IMR-90 (cell line): ENCODE measurements around the gene PAQR5. TPM values are rescaled to one million over a fixed set of nuclear protein-coding genes. Genes with fewer than 3 reads are reported as not detected.

ENCODE experiments used
- ATAC-seq: fragments of 200-7000 bp; cut with Tn5 transposase; 2 replicates; pipeline ENCODE4 v1.9.1; 2020; ENCODE audit warnings: low read depth, mild to moderate bottlenecking, moderate library complexity
- BruUV-seq: library from RNA; stranded (reverse); fragments of 400-500 nt; replicated peaks from 2 replicates; lab custom pipeline; 2021; lab: Mats Ljungman, UMichigan
- CTCF ChIA-PET: fragments of 300-600 bp; formaldehyde crosslinking; extraction: SDS; loops from one replicate; lab custom pipeline; 2021; ENCODE audit warnings: antibody characterized with exemption; lab: Yijun Ruan, JAX
- POLR2A ChIA-PET: fragments of 300-600 bp; sonication (Branson Sonifier 250); formaldehyde crosslinking; loops from one replicate; lab custom pipeline; 2022; ENCODE audit warnings: antibody characterized with exemption; ENCODE audit not compliant: unreplicated experiment; lab: Charles Lee
- DNase-seq: peaks from one replicate; pipeline ENCODE4 v3.0.0; 2013
- H2AFZ ChIP-seq: replicated peaks from 2 replicates; pipeline ENCODE3; 2013; ENCODE audit warnings: low read length, mild to moderate bottlenecking; ENCODE audit not compliant: poor library complexity
- H2AK5ac ChIP-seq: 2 replicates; pipeline ENCODE4 v1.6.1; 2013; ENCODE audit warnings: low read depth, low read length, inconsistent platforms
- H2AK9ac ChIP-seq: replicated peaks from 2 replicates; pipeline ENCODE3; 2013; ENCODE audit warnings: mild to moderate bottlenecking, low read depth, low read length, moderate library complexity; ENCODE audit not compliant: poor library complexity
- H2BK120ac ChIP-seq: 2 replicates; pipeline ENCODE4 v1.6.1; 2013; ENCODE audit warnings: low read depth, low read length, inconsistent platforms
- H2BK15ac ChIP-seq: 3 replicates; pipeline ENCODE4 v1.6.1; 2013; ENCODE audit warnings: low read depth, low read length, inconsistent platforms
- H2BK20ac ChIP-seq: 2 replicates; pipeline ENCODE4 v1.6.1; 2013; ENCODE audit warnings: low read depth, mild to moderate bottlenecking, inconsistent platforms, low read length, moderate library complexity
- H2BK5ac ChIP-seq: 2 replicates; pipeline ENCODE4 v1.6.1; 2013; ENCODE audit warnings: mild to moderate bottlenecking, low read depth, low read length, inconsistent platforms; ENCODE audit not compliant: poor library complexity, severe bottlenecking
- H3K14ac ChIP-seq: replicated peaks from 2 replicates; pipeline ENCODE4 v1.6.1; 2013; ENCODE audit warnings: low read depth, low read length, inconsistent platforms
- H3K18ac ChIP-seq: 2 replicates; pipeline ENCODE4 v1.6.1; 2013; ENCODE audit warnings: low read depth, low read length, control low read depth
- H3K23ac ChIP-seq: 2 replicates; pipeline ENCODE4 v1.6.1; 2013; ENCODE audit warnings: low read depth, low read length, inconsistent platforms
- H3K27ac ChIP-seq: 2 replicates; pipeline ENCODE4 v1.5.1; 2013; ENCODE audit warnings: mild to moderate bottlenecking, control low read depth, low read length; ENCODE audit not compliant: insufficient read depth
- H3K27me3 ChIP-seq: 2 replicates; pipeline ENCODE4 v1.6.1; 2013; ENCODE audit warnings: low read length; ENCODE audit not compliant: control insufficient read depth, insufficient read depth
- H3K36me3 ChIP-seq: 2 replicates; pipeline ENCODE4 v1.6.1; 2013; ENCODE audit warnings: low read length, mixed read lengths; ENCODE audit not compliant: control insufficient read depth, insufficient read depth
- H3K4ac ChIP-seq: 2 replicates; pipeline ENCODE4 v1.6.1; 2013; ENCODE audit warnings: low read depth, low read length, inconsistent platforms
- H3K4me1 ChIP-seq: 2 replicates; pipeline ENCODE4 v1.6.1; 2013; ENCODE audit warnings: low read length, mixed read lengths; ENCODE audit not compliant: control insufficient read depth, insufficient read depth
- H3K4me2 ChIP-seq: 2 replicates; pipeline ENCODE4 v1.6.1; 2013; ENCODE audit warnings: low read depth, mild to moderate bottlenecking, control low read depth, low read length, moderate library complexity
- H3K4me3 ChIP-seq: 2 replicates; pipeline ENCODE4 v1.5.1; 2013; ENCODE audit warnings: low read depth, mild to moderate bottlenecking, control low read depth, low read length, moderate library complexity; ENCODE audit not compliant: insufficient read depth
- H3K56ac ChIP-seq: 2 replicates; pipeline ENCODE4 v1.6.1; 2013; ENCODE audit warnings: low read length, inconsistent platforms; ENCODE audit not compliant: insufficient read depth; ENCODE audit errors: extremely low read depth
- H3K79me1 ChIP-seq, 2 experiments: 2 replicates each; pipeline ENCODE4 v1.6.1; 2013; ENCODE audit warnings: low read length in 2 of 2, inconsistent platforms in 1 of 2, low read depth in 1 of 2
- H3K9ac ChIP-seq: 2 replicates; pipeline ENCODE4 v1.6.1; 2013; ENCODE audit warnings: low read depth, low read length, control low read depth
- H3K9me1 ChIP-seq: 2 replicates; pipeline ENCODE4 v1.6.1; 2013; ENCODE audit warnings: low read length, inconsistent platforms; ENCODE audit not compliant: insufficient read depth
- H3K9me3 ChIP-seq: 2 replicates; pipeline ENCODE4 v1.6.1; 2013; ENCODE audit warnings: low read length; ENCODE audit not compliant: control insufficient read depth, insufficient read depth
- H4K20me1 ChIP-seq: 2 replicates; pipeline ENCODE4 v1.6.1; 2013; ENCODE audit warnings: low read length, inconsistent platforms; ENCODE audit not compliant: insufficient read depth
- H4K5ac ChIP-seq: 2 replicates; pipeline ENCODE4 v1.6.1; 2013; ENCODE audit warnings: mild to moderate bottlenecking, low read depth, low read length, control low read depth
- H4K8ac ChIP-seq, 2 experiments: 2 replicates each; pipeline ENCODE4 v1.6.1; 2013; ENCODE audit warnings: low read depth in 2 of 2, low read length in 2 of 2, control low read depth in 1 of 2, inconsistent platforms in 1 of 2
- H4K91ac ChIP-seq: 2 replicates; pipeline ENCODE4 v1.6.1; 2013; ENCODE audit warnings: low read depth, low read length, inconsistent platforms; ENCODE audit not compliant: insufficient read depth
- FOS ChIP-seq: fragments of 150-350 bp; IDR thresholded peaks from 2 replicates; pipeline ENCODE4 v1.6.1; 2016; ENCODE audit warnings: low read depth, low read length
- MAZ ChIP-seq: IDR thresholded peaks from 2 replicates; pipeline ENCODE4 v1.6.1; 2012; ENCODE audit warnings: low read depth, mild to moderate bottlenecking, low read length, improper control_type of control experiment, moderate library complexity, borderline replicate concordance
- WGBS, 2 experiments: methylation state at CpG; one replicate each; pipeline versions ENCODE4 v1.1.5 to v1.1.7; 2013; ENCODE audit warnings: missing lambda C conversion rate in 2 of 2; ENCODE audit not compliant: insufficient read length in 1 of 2; ENCODE audit errors: extremely low coverage in 2 of 2; 5-methylcytosine and 5-hydroxymethylcytosine counted together
- dilution Hi-C: fragments of 300-500 bp; cut with HindIII; formaldehyde crosslinking; loops from one replicate; pipeline ENCODE4 v1.14.3; 2018; ENCODE audit warnings: low sequenced_read_pairs; ENCODE audit not compliant: unreplicated experiment
- in situ Hi-C: fragments of 300-500 bp; cut with MboI; formaldehyde crosslinking; loops from 3 replicates; pipeline ENCODE4 v1.14.3; 2019; ENCODE audit warnings: low sequenced_read_pairs, inconsistent platforms, mixed read lengths
- intact Hi-C: fragments of 100-400 bp; cut with micrococcal nuclease; formaldehyde crosslinking; loops from 2 replicates; pipeline ENCODE4 v1.10.0; 2022
- polyA plus RNA-seq, 3 experiments: library from polyadenylated mRNA; depleted of rRNA; stranded (reverse); fragments of >200 nt; gene quantifications; 2 replicates each; pipeline ENCODE4 v1.2.3, GENCODE V29; 2012; ENCODE audit warnings: low replicate concordance in 1 of 3
- total RNA-seq: library from RNA; depleted of rRNA; stranded (reverse); fragments of >200 nt; gene quantifications from 2 replicates; pipeline ENCODE4 v1.2.3, GENCODE V29; 2012

Gene PAQR5
- total and polyA plus RNA-seq, 2 of the 4 experiments (the other 2 are of a cell fraction), result 2.3 to 2.7 TPM

GRCh38 chr15:69386284-69386683, 87.6 kb downstream of the PAQR5 start:
- peaks cover 33% of the 10 kb centered on the region for H3K9me1 ChIP-seq
- no peak overlapping the region for H2BK120ac ChIP-seq
- no peak overlapping the region for H3K56ac ChIP-seq
- no peak overlapping the region for H3K9ac ChIP-seq
- no peaks in the 10 kb centered on the region for H3K9me3 ChIP-seq
- no peak overlapping the region for H3K4me2 ChIP-seq
- peak overlapping the region; percentile 15; the same call in 1 of the 2 replicates for H3K14ac ChIP-seq
- H3K79me1 ChIP-seq, result peaks cover 2 to 26% of the 10 kb centered on the region in 2 experiments; a peak in 3 of 4 replicates
- H3K4me3 ChIP-seq, result no peak overlapping the region
- CTCF ChIA-PET, result no interaction called here
- in situ Hi-C loops (no loop called here), dilution Hi-C loops (no loop called here), intact Hi-C loops (no loop called here)
- H3K27me3 ChIP-seq, result no peaks in the 10 kb centered on the region
- no peak overlapping the region for H4K8ac ChIP-seq
- no peaks in the 10 kb centered on the region; the same call in 1 of the 2 replicates for H3K36me3 ChIP-seq
- H2BK15ac ChIP-seq, result no peak overlapping the region
- no TSS peak for BruUV-seq
- H2AFZ ChIP-seq, result no peak overlapping the region
- H4K20me1 ChIP-seq, result peaks cover 14% of the 10 kb centered on the region
- H4K91ac ChIP-seq, result no peak overlapping the region
- H2AK5ac ChIP-seq, result peak overlapping the region; percentile 10; the same call in 1 of the 2 replicates
- H3K27ac ChIP-seq, result no peak overlapping the region
- no peak for ATAC-seq
- no peak overlapping the region for H4K5ac ChIP-seq
- POLR2A ChIA-PET, result no interaction called here
- 0 out of 2 replicates have a peak, but pooled peaks cover 3% of the 10 kb centered on the region for H3K4me1 ChIP-seq
- no peak overlapping the region for H3K4ac ChIP-seq
- H3K18ac ChIP-seq, result no peak overlapping the region
- TF ChIP-seq FOS, result no peak
- TF ChIP-seq MAZ, result no peak
- H2BK20ac ChIP-seq, result no peak overlapping the region
- H2BK5ac ChIP-seq, result peak overlapping the region; percentile 82
- 100% methylated on average over 1 of the region's 7 CpGs; no CpG with 5 or more reads in 1 of the 2 experiments for WGBS, 2 experiments
- no peak for DNase-seq
- H3K23ac ChIP-seq, result no peak overlapping the region
- peak overlapping the region; percentile 16 for H2AK9ac ChIP-seq
